ENCODE measurements around the gene CDH16. TPM values are rescaled to one million over a fixed set of nuclear protein-coding genes. Genes with fewer than 3 reads are reported as not detected.

The CDH16 gene
- total and polyA plus RNA-seq, 11 donors: 0.08 to 1.6 (median 0.17) TPM; not detected in 5

GRCh38 chr16:66891360-66891759 lies 27.3 kb downstream of the CDH16 start:
- WGBS, 4 donors: 88 to 95% (median 92%) methylated on average over 4 of the region's 4 CpGs
- no peak for ATAC-seq

GRCh38 chr16:66890799-66891198 lies 27.9 kb downstream of the CDH16 start:
- WGBS, 4 donors: 51 to 77% (median 63%) methylated on average over 2 of the region's 2 CpGs
- intact Hi-C loops (cut with DNase I): loop anchor here in 5 of 10 donors (10.0 kb wide), 2 partner anchors 54 to 264 kb away; partner anchors contain the start of genes B3GNT9 (in 4 of the 5), FBXL8 (in 4 of the 5) and TRADD (in 4 of the 5)
- no peak for DNase-seq

More at GRCh38 chr16:66891360-66891759, 27.3 kb downstream of the CDH16 start:
- intact Hi-C loops (cut with DNase I): loop anchor here in 5 of 10 donors (10.0 kb wide), 2 partner anchors 53 to 263 kb away; partner anchors contain the start of genes B3GNT9 (in 4 of the 5), FBXL8 (in 4 of the 5) and TRADD (in 4 of the 5)
- H3K4me1 ChIP-seq: peaks cover 0 to 7% (median 0%) of the 10 kb centered on the region in 12 donors
- no peaks in the 10 kb centered on the region for H3K9me3 ChIP-seq
- TF ChIP-seq POLR2A (IDR thresholded peaks at IDR 0.05): no peak
- TF ChIP-seq, protein P1, sequence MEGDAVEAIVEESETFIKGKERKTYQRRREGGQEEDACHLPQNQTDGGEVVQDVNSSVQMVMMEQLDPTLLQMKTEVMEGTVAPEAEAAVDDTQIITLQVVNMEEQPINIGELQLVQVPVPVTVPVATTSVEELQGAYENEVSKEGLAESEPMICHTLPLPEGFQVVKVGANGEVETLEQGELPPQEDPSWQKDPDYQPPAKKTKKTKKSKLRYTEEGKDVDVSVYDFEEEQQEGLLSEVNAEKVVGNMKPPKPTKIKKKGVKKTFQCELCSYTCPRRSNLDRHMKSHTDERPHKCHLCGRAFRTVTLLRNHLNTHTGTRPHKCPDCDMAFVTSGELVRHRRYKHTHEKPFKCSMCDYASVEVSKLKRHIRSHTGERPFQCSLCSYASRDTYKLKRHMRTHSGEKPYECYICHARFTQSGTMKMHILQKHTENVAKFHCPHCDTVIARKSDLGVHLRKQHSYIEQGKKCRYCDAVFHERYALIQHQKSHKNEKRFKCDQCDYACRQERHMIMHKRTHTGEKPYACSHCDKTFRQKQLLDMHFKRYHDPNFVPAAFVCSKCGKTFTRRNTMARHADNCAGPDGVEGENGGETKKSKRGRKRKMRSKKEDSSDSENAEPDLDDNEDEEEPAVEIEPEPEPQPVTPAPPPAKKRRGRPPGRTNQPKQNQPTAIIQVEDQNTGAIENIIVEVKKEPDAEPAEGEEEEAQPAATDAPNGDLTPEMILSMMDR (IDR thresholded peaks at IDR 0.05): no peak
- no peaks in the 10 kb centered on the region for H3K27me3 ChIP-seq
- no peak for DNase-seq
- peaks cover 0 to 10% (median 4%) of the 10 kb centered on the region in 9 donors for H3K36me3 ChIP-seq
- H3K4me3 ChIP-seq: no peak overlapping the region
- no peak overlapping the region for H3K27ac ChIP-seq

GRCh38 chr16:66889622-66890021 lies 29.1 kb downstream of the CDH16 start:
- no peak for ATAC-seq
- Histone ChIP-seq H3K36me3 (peaks cover 0 to 28% (median 19%) of the 10 kb centered on the region in 9 donors), H3K9me3 (no peaks in the 10 kb centered on the region), H3K4me1 (no peaks in the 10 kb centered on the region), H3K27me3 (no peaks in the 10 kb centered on the region), H3K4me3 (no peak overlapping the region), H3K27ac (no peak overlapping the region)
- TF ChIP-seq POLR2A (IDR thresholded peaks at IDR 0.05): no peak
- TF ChIP-seq, protein P1 (IDR thresholded peaks at IDR 0.05): no peak
- 47 to 55% (median 51%) methylated on average over 4 of the region's 4 CpGs for WGBS, 4 donors
- no peak for DNase-seq
- intact Hi-C loops (cut with DNase I): loop anchor here in 5 of 10 donors (10.0 kb wide), 2 partner anchors 55 to 265 kb away; partner anchors contain the start of genes B3GNT9 (in 4 of the 5), FBXL8 (in 4 of the 5) and TRADD (in 4 of the 5)

More at GRCh38 chr16:66890799-66891198, 27.9 kb downstream of the CDH16 start:
- Histone ChIP-seq H3K36me3 (peaks cover 0 to 16% (median 8%) of the 10 kb centered on the region in 9 donors), H3K9me3 (no peaks in the 10 kb centered on the region), H3K4me3 (no peak overlapping the region), H3K27me3 (no peaks in the 10 kb centered on the region), H3K27ac (no peak overlapping the region), H3K4me1 (peaks cover 0 to 6% (median 0%) of the 10 kb centered on the region in 12 donors)
- no peak for TF ChIP-seq POLR2A (IDR thresholded peaks at IDR 0.05)
- TF ChIP-seq, protein P1 (IDR thresholded peaks at IDR 0.05): no peak
- no peak for ATAC-seq

- no peak for DNase-seq
- intact Hi-C loops (cut with DNase I): no loop called here
- H3K9me3 ChIP-seq: no peaks in the 10 kb centered on the region
- H3K4me3 ChIP-seq: no peak overlapping the region
- 90 to 95% (median 92%) methylated on average over 6 of the region's 6 CpGs for WGBS, 4 donors
- H3K36me3 ChIP-seq: peaks cover 0 to 34% (median 24%) of the 10 kb centered on the region in 9 donors
- no peaks in the 10 kb centered on the region for H3K27me3 ChIP-seq
- no peak for ATAC-seq
- H3K27ac ChIP-seq: no peak overlapping the region
- TF ChIP-seq POLR2A (IDR thresholded peaks at IDR 0.05): no peak
- TF ChIP-seq, protein P1 (IDR thresholded peaks at IDR 0.05): no peak
- H3K4me1 ChIP-seq: no peaks in the 10 kb centered on the region
These were observed 29.8 kb downstream of the CDH16 start for GRCh38 chr16:66888647-66889615.

Data from heart left ventricle (tissue), 16 donors.